A549 treated with Hydrocortisone at 1 μM for 4 hours (cell line): ENCODE data around the gene LSM14B. TPM values are rescaled to one million over a fixed set of nuclear protein-coding genes. Genes with fewer than 3 reads are reported as not detected.

Experiments used
- total RNA-seq: library from RNA; stranded (reverse); fragments of 200-300 nt; extraction: Qiagen RNA extraction; gene quantifications from 5 replicates; pipeline ENCODE4 v1.2.3, GENCODE V29; 2022

The LSM14B gene
- total RNA-seq: 24.6 to 26.7 TPM (median 24.9 TPM) in 5 replicates

GRCh38 chr20:62121776-62122653, at the start of gene LSM14B:
Gene LSM14B, plus strand, starts transcription at chr20:62122475. Its CDS starts 192 bp downstream, at chr20:62122667.

GRCh38 chr20:62143081-62143956, 21.0 kb downstream of the LSM14B start, which contains the start of the genes PSMA7 and SS18L1:
Gene PSMA7, minus strand, starts transcription at chr20:62143394. Its CDS starts 91 bp downstream, at chr20:62143303.
Gene SS18L1, plus strand, starts transcription at chr20:62143769. Its CDS starts 52 bp downstream, at chr20:62143821.

DNA sequence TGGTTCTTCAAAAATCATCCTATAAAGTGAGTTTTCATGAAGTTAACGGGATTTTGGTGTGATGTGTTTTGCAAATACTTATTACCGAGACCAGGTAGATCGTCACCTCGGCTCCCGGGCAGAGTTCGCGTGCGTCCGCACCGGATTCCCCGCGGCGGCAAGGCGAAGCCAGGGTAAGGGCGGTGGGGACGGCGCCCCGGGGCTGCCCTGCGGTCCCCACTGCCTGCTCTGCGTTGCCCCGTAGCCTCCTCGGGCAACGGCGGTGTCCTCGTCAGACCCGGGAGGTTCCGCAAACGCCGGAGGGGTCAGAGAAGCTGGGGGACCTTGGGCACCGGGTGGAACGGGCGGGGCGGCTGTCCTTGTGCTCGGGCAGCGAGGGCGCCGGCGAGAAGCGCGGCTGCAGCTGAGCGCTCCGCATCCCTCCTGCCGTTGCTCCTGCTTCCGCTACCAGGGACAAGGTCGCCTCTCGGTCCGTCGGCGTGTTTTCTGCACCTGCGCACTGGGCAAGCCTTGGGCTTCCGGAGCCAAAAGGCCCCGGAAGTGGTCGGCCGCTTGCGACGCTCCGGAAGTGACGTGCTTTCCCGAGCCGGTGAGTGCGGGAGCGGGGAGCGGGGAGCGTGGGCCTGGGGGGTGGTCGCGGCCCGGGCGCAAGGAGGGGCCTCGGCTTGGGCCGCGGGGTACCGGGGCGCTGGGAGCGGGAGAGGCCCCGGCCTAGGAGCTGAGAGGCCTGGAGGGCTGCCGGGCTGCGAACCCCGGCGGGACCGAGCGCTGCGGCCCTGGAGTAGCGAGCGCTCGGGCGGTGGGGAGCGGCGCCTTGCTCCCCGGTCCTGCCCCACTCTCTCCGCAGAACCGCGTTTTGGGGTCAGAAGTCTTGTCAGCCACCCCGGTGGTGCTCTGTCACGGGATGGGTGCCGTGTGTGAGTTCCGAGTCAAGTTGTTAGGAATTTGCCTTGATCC, 60.5 kb downstream of the LSM14B start, which contains the start of gene MTG2:
Gene MTG2 (plus strand): TSS at position 560 of the 957 bp plus-strand sequence. CDS start 10,393 bp downstream, outside the sequence.

Other genes with a start within 250 kb of the LSM14B start
- gene TAF4, start 56.6 kb upstream of the LSM14B start, total RNA-seq: 13.9 to 18.9 TPM (median 16.9 TPM) in 5 replicates
- gene PSMA7, start 20.9 kb downstream of the LSM14B start, total RNA-seq: 485 to 562 TPM (median 551 TPM) in 5 replicates
- 8.1 to 9.5 TPM (median 9.0 TPM) in 5 replicates for gene SS18L1, start 21.3 kb downstream of the LSM14B start, total RNA-seq
- 33.3 to 41.8 TPM (median 36.8 TPM) in 5 replicates for gene MTG2, start 60.6 kb downstream of the LSM14B start, total RNA-seq
- gene HRH3, start 97.8 kb downstream of the LSM14B start, total RNA-seq: not detected in 5 replicates
- gene OSBPL2, start 116.0 kb downstream of the LSM14B start, total RNA-seq: 17.8 to 19.6 TPM (median 18.4 TPM) in 5 replicates
- 161 to 183 TPM (median 177 TPM) in 5 replicates for gene ADRM1, start 180.5 kb downstream of the LSM14B start, total RNA-seq
- gene LAMA5, start 244.8 kb downstream of the LSM14B start, total RNA-seq: 313 to 453 TPM (median 400 TPM) in 5 replicates